Activated CD4-positive, alpha-beta T cell treated with anti-CD3 and anti-CD28 coated beads, Interleukin-2, amount 50 U/mL, for 4 hours (primary cell): Measurements from ENCODE around the gene PHACTR3.

Experiments used
- DNase-seq, 2 experiments: peaks; one replicate each; pipeline ENCODE4 v3.0.0-alpha.2; 2020

The PHACTR3 gene

GRCh38 chr20:59652381-59652780 is 48.0 kb downstream of the PHACTR3 start:
- DNase-seq, result no peak

GRCh38 chr20:59656417-59656816 is 52.1 kb downstream of the PHACTR3 start:
- DNase-seq, result no peak

GRCh38 chr20:59657459-59658046 is 53.2 kb downstream of the PHACTR3 start:
- no peak for DNase-seq

DNA sequence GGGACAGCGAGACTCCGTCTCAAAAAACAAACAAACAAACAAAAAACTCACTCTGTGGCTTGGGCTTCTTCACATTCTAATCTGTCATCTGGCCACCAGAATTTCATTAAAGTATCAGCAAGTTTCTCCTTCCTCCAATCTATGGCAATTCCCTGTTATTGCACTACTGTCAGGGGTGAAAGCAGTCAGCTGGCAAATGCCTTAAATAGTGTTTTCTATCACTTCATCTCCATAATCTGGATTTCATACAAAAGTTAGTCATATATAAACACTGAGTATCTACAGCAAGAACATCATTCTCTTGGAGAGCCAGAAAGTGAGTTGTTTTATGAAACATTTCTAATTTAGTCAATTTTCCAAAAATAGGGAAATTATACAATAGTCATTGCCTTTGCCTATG is 56.1 kb downstream of the PHACTR3 start:
- DNase-seq, result no peak

DNA sequence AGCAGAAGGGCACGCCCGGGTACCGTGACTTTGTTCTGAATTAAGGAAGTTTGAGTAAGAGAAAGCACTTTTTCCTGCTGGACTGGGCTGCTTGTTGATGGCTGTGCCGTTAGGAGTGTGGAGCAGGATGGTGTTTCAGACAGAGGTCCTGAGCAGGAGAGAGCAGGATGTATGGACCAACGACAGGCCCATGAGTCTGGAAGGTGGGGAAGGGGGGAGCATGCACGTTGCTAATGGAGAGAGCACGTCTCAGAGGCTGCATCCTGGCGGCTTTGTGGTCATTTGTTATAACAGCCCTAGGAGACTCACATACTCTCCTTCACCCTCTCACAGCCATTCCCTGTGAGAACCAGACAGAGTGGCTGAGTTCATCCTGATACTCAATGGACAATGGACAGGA is 56.8 kb downstream of the PHACTR3 start:
- no peak for DNase-seq

- DNase-seq, result no peak
Measured at GRCh38 chr20:59661621-59662020, 57.3 kb downstream of the PHACTR3 start.

GRCh38 chr20:59662161-59662560 is 57.8 kb downstream of the PHACTR3 start:
- no peak for DNase-seq

GRCh38 chr20:59662856-59663512 is 58.6 kb downstream of the PHACTR3 start:
- DNase-seq, result no peak

- no peak for DNase-seq
Measured at GRCh38 chr20:59663513-59664060, 59.2 kb downstream of the PHACTR3 start.

- no peak for DNase-seq
Measured at GRCh38 chr20:59664421-59664941, 60.1 kb downstream of the PHACTR3 start.

GRCh38 chr20:59665656-59666555 is 61.6 kb downstream of the PHACTR3 start:
- DNase-seq, result no peak

DNA sequence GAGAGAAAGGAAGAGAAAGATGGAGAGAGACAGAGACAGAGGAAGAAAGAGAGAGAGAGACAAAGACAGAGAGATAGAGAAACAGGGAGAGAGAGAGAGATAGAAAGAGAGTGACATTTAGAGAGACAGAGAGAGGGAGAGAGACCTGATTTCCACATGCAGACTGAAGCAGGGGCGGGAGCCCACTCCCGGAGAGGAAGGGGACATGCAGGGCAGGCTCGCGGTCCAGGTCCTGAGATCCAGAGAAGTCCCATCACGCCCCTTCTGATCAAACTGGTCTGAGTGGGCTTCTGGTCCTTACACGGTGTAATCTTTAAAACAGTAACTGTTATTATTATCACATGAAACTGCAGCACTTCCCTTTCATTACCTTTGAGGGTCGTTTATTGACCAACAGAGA is 62.2 kb downstream of the PHACTR3 start:
- no peak for DNase-seq

DNA sequence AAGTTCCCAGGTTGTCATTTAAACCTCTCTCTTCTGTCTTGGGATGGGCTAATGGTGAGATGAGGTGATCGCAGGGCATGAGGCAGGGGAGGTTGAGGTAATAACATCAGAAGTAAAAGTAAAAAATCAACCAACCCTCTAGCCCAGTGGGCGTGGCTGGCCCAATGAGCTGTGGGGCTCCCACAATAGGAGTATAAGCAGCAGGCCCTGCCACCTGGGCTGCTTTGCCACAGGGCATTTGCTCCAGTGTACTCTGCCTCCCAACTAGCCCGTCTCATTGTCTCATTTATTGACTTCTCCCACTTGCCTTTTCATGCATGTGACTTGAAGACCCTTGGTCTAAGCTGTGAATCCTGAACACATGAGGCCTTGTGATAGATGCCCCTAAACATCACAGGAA is 62.8 kb downstream of the PHACTR3 start:
- DNase-seq, result no peak

- no peak for DNase-seq
Measured at GRCh38 chr20:59667981-59668515, 63.7 kb downstream of the PHACTR3 start.

GRCh38 chr20:59668926-59669850 is 64.8 kb downstream of the PHACTR3 start:
- DNase-seq, result no peak

DNA sequence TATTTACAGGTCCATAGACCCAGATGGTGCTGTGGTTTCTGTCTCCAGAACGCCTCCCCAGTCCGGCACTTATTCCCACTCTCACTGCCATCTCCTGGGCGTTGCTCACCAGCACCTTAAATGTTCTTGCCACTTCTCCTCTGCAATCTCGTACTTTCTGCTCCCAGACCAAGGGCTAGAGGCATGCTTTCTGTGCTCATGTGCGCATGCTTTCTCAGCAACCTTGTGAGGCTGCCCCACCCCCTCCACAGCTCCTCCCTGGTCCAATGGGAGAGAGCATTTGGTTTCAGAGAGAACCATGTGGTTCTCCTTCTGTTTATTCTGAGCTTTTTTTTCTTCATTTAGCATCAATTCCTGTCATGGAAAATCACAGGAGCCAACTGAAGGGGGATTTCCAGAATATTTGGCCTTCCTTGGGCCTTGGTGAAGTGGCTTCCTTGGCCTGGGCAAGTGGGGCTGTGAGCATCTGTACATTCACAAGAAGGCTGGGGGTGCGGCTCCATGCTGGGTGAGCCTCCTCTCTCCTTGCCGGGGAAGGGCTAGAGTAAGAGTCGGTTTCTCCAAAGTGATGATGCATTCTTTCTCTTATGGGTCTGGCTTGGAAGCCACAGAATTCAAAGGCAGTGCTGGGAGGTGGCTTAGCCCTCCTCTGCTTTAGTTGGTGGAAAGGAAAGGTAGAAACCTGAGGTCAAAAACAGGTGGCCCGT is 66.6 kb downstream of the PHACTR3 start:
- no peak for DNase-seq

GRCh38 chr20:59671661-59672471 is 67.5 kb downstream of the PHACTR3 start:
- DNase-seq, result no peak

- DNase-seq, result no peak
Measured at GRCh38 chr20:59672576-59672975, 68.2 kb downstream of the PHACTR3 start.

GRCh38 chr20:59673288-59673997 is 69.1 kb downstream of the PHACTR3 start:
- no peak for DNase-seq

DNA sequence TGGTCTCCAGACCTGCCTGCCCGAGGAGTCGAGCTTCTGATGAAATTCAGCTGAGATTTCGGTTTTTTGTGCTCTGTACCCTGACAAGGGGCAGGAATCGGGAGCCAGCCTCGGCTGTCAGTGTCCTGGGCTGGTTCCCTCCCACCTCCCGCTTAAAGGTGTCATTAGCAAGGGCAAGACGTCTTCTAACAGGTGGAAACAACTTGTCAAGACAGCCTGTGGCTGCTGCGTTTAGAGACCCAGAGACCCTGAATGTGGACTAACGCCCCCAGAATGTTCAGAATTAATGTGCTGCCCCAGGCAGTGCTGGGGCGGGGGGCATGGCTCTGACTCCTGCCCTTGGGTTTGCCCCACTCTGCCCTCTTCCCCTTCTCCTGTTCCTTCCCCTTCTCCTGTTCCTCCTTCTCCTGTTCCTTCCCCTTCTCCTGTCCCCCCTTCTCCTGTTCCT is 69.7 kb downstream of the PHACTR3 start:
- DNase-seq, result no peak
